Stomach (tissue), 4 donors: ENCODE results near the gene RPTOR.

ENCODE experiments used
- EP300 ChIP-seq: sonication (generic); formaldehyde crosslinking; IDR thresholded peaks from one replicate; pipeline ENCODE4 v1.6.1; 2017; ENCODE audit warnings: antibody characterized with exemption
- POLR2A ChIP-seq, 4 donors: fragments of 450-650 bp; IDR thresholded peaks; one replicate each; pipeline ENCODE4 v1.6.1; 2016; ENCODE audit warnings: antibody characterized with exemption in 4 of 4, control low read depth in 2 of 4, mild to moderate bottlenecking in 1 of 4, moderate library complexity in 1 of 4
- POLR2AphosphoS5 ChIP-seq, 3 donors: sonication (generic); formaldehyde crosslinking; IDR thresholded peaks; one replicate each; pipeline ENCODE4 v1.6.1; 2016; ENCODE audit warnings: antibody characterized with exemption in 3 of 3
- TF ChIP-seq, protein P1 (sequence below), 7 experiments: fragments of 450-650 bp in 4 of 7; fragments of 200-600 bp in 3 of 7; sonication (generic) in 3 of 7; IDR thresholded peaks; one replicate each; pipeline ENCODE4 v1.5.1; 2016 to 2019; ENCODE audit warnings: antibody characterized with exemption in 7 of 7, control low read depth in 2 of 7, mild to moderate bottlenecking in 1 of 7

- TF ChIP-seq, protein P1, sequence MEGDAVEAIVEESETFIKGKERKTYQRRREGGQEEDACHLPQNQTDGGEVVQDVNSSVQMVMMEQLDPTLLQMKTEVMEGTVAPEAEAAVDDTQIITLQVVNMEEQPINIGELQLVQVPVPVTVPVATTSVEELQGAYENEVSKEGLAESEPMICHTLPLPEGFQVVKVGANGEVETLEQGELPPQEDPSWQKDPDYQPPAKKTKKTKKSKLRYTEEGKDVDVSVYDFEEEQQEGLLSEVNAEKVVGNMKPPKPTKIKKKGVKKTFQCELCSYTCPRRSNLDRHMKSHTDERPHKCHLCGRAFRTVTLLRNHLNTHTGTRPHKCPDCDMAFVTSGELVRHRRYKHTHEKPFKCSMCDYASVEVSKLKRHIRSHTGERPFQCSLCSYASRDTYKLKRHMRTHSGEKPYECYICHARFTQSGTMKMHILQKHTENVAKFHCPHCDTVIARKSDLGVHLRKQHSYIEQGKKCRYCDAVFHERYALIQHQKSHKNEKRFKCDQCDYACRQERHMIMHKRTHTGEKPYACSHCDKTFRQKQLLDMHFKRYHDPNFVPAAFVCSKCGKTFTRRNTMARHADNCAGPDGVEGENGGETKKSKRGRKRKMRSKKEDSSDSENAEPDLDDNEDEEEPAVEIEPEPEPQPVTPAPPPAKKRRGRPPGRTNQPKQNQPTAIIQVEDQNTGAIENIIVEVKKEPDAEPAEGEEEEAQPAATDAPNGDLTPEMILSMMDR (IDR thresholded peaks at IDR 0.05) = no peak
- TF ChIP-seq POLR2AphosphoS5 (IDR thresholded peaks at IDR 0.05) (no peak), POLR2A (IDR thresholded peaks at IDR 0.05) (no peak), EP300 (no peak)
Observed at GRCh38 chr17:80937462-80938381, 393.1 kb downstream of the RPTOR start.
